Measurements from ENCODE around the gene BORCS5. TPM values are rescaled to one million over a fixed set of nuclear protein-coding genes. Genes with fewer than 3 reads are reported as not detected.

The BORCS5 gene
- total RNA-seq, 4 donors from 2014 or later: 7.6 to 20.4 (median 10.0) TPM

DNA sequence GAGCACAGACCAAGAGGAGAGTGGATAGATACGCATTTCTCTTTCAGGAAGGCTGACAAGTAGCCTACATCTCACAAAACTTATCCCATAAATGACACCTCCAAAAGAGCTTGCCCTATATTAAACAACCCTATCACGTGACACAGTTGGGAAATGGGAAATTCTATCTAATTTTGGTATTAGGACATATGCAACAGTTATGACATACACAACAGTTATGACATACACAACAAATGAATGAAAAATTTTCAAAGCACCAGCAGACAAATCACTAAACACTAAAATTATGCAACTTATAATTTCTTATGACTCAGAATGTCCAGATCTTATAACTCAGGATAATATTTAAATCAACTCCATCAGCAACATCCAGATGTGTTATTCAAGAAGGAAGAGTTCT, 151.7 kb downstream of the BORCS5 start:
- Histone ChIP-seq H3K27me3 (no peaks in the 10 kb centered on the region), H3K27ac (no peak overlapping the region), H3K4me1 (peaks cover 0 to 38% (median 4%) of the 10 kb centered on the region in 3 donors), H3K9me3 (no peaks in the 10 kb centered on the region), H3K36me3 (no peaks in the 10 kb centered on the region), H3K4me3 (no peak overlapping the region)
- intact Hi-C loops (cut with DNase I): no loop called here
- TF ChIP-seq, protein P1, sequence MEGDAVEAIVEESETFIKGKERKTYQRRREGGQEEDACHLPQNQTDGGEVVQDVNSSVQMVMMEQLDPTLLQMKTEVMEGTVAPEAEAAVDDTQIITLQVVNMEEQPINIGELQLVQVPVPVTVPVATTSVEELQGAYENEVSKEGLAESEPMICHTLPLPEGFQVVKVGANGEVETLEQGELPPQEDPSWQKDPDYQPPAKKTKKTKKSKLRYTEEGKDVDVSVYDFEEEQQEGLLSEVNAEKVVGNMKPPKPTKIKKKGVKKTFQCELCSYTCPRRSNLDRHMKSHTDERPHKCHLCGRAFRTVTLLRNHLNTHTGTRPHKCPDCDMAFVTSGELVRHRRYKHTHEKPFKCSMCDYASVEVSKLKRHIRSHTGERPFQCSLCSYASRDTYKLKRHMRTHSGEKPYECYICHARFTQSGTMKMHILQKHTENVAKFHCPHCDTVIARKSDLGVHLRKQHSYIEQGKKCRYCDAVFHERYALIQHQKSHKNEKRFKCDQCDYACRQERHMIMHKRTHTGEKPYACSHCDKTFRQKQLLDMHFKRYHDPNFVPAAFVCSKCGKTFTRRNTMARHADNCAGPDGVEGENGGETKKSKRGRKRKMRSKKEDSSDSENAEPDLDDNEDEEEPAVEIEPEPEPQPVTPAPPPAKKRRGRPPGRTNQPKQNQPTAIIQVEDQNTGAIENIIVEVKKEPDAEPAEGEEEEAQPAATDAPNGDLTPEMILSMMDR (IDR thresholded peaks at IDR 0.05): no peak
- no peak for TF ChIP-seq POLR2A (IDR thresholded peaks at IDR 0.05)
- 74 to 80% methylated on average over 2 of the region's 2 CpGs for WGBS, 2 donors
- no peak for DNase-seq

DNA sequence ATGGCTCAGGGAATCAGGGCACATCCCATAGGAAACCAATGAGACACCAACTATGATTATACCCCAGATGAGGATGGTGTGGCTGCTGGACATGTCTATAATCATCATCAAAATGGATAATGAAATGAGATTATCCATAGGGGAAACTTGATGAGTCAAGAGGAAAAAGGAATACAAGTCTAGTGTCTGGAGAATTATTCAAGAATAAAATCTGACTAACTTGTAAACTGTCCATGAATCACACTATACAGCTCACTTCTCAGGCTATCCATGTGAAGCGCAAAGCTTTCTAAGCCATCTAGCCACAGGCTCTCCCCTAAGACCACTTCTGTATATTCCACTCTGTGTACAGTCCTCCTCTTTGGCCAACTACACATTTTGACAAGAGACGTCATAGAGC, 153.3 kb downstream of the BORCS5 start:
- intact Hi-C loops (cut with DNase I): no loop called here
- Histone ChIP-seq H3K4me1 (peaks cover 0 to 36% (median 4%) of the 10 kb centered on the region in 3 donors), H3K36me3 (peaks cover 0 to 10% (median 0%) of the 10 kb centered on the region in 3 donors), H3K27me3 (no peaks in the 10 kb centered on the region), H3K9me3 (no peaks in the 10 kb centered on the region), H3K4me3 (no peak overlapping the region), H3K27ac (no peak overlapping the region)
- 86 to 97% methylated on average over 2 of the region's 2 CpGs for whole genome bisulfite sequencing, 2 donors
- TF ChIP-seq, protein P1 (IDR thresholded peaks at IDR 0.05): no peak
- no peak for TF ChIP-seq POLR2A (IDR thresholded peaks at IDR 0.05)
- no peak for DNase-seq

DNA sequence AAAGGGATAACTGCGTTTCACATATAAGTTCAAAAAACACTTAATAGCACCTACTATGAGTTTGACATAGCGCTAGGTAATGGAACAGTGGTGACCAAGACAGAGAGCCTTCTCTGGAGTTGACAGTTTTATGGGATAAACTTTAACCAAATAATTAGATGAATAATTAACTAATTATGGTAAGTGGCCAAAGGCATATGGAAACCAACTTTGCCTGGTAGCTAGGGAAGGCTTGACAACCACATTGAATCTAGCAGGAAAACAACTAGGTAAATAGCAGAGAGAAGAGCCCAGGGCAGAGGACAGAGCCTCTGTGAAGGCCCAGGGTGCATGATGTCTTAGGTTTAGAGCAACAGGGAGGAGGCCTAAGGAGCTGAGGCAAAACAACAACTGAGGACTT, 153.7 kb downstream of the BORCS5 start:
- Histone ChIP-seq H3K27me3 (no peaks in the 10 kb centered on the region), H3K27ac (no peak overlapping the region), H3K9me3 (no peaks in the 10 kb centered on the region), H3K4me1 (peaks cover 0 to 31% (median 4%) of the 10 kb centered on the region in 3 donors), H3K4me3 (no peak overlapping the region), H3K36me3 (peaks cover 0 to 14% (median 0%) of the 10 kb centered on the region in 3 donors)
- no peak for DNase-seq
- 98 to 100% methylated on average over 2 of the region's 2 CpGs for WGBS, 2 donors
- TF ChIP-seq, protein P1 (IDR thresholded peaks at IDR 0.05): no peak
- no peak for TF ChIP-seq POLR2A (IDR thresholded peaks at IDR 0.05)
- intact Hi-C loops (cut with DNase I): no loop called here

DNA sequence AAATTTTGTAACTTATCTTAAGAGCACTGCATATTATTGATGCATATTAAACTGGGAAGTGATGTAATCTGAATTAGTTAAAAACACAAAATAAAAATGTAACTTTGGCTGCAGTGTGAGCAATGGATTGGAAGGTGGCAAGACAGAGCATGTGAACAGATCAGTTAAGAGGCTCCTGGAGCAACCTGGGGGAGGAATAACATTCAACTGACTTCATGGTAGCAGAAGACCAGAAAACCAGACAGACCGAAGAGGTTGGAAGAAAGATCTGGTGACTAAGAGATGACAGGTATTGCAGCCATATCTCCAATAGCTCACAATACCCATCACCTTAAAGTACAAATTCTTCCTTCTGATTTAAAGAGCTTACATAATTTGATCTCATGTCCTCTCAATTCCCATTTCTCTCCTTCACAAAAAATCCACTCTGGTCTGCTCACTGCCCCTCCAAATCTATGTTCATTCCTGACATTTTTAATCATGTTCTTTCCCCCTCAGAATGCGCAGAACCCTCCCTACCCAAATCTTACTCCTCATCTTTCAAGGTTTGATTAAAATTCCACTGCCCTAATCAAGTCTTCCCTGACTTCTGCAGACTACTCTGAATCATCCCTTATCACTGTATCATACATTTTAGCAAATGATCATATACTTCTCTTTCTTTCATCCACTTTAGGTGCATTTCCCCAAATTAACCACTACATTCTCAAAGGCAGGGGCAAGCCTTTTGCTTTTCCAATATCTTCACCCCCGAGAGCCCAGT, 154.3 kb downstream of the BORCS5 start:
- TF ChIP-seq POLR2A (IDR thresholded peaks at IDR 0.05): no peak
- TF ChIP-seq, protein P1 (IDR thresholded peaks at IDR 0.05): no peak
- Histone ChIP-seq H3K9me3 (no peaks in the 10 kb centered on the region), H3K27me3 (no peaks in the 10 kb centered on the region), H3K4me1 (peaks cover 0 to 25% (median 4%) of the 10 kb centered on the region in 3 donors), H3K27ac (no peak overlapping the region), H3K4me3 (no peak overlapping the region), H3K36me3 (peaks cover 0 to 20% (median 0%) of the 10 kb centered on the region in 3 donors)
- DNase-seq: no peak
- WGBS, 2 donors: 65% methylated on average over 2 to 3 of the region's 3 CpGs
- intact Hi-C loops (cut with DNase I): no loop called here

DNA sequence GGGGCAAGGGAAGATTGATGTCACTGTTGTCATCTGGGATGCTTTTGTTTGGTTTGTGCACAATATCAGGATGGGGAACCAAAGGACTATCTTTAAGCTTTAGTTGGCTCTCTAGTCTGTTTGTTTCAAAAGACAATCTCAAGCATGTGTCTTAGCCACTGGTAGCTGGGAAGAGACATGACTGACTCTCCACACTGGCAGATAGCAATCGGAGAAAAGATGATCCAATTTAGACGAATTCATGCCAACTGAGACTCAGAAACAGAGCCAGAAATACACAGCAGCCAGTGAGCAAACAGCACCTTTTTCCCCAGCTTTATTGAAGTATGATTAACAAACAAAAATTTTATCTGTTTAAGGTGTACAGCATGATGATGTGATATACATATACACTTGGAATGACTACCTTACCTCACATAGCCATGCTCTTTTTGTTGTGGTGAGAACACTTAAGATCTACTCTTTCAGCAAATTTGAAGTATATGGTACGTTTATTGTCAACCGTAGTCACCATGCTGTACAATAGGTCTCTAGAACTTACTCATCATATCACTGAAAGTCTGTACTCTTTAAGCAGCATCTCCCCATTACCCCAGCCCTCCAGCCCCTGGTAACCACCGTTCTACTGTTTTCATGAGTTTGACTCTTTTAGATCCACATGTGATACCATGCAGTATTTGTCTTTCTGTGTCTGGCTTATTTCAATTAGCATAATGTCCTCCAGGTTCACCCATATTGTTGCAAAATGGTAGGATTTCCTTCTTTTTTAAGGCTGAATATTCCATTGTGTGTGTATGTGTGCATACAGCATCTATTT, 155.2 kb downstream of the BORCS5 start:
- Histone ChIP-seq H3K4me3 (no peak overlapping the region), H3K27ac (no peak overlapping the region), H3K27me3 (no peaks in the 10 kb centered on the region), H3K9me3 (no peaks in the 10 kb centered on the region), H3K36me3 (peaks cover 0 to 29% (median 0%) of the 10 kb centered on the region in 3 donors), H3K4me1 (peaks cover 0 to 16% (median 1%) of the 10 kb centered on the region in 3 donors)
- intact Hi-C loops (cut with DNase I): no loop called here
- TF ChIP-seq POLR2A (IDR thresholded peaks at IDR 0.05): no peak
- TF ChIP-seq, protein P1 (IDR thresholded peaks at IDR 0.05): no peak
- no peak for DNase-seq
- WGBS, 2 donors: 68 to 83% methylated on average over 5 of the region's 5 CpGs
